Erythroblast (primary cell): ENCODE results near the gene MRPL37.

ENCODE experiments used
- GATA1 ChIP-seq: IDR thresholded peaks from 2 replicates; pipeline ENCODE4 v1.6.1; 2011; ENCODE audit warnings: low read depth, mild to moderate bottlenecking, control low read depth, low read length, moderate library complexity
- POLR2A ChIP-seq: IDR thresholded peaks from 2 replicates; pipeline ENCODE4 v1.6.1; 2011; ENCODE audit warnings: mild to moderate bottlenecking, low read length

GRCh38 chr1:54167422-54168139 lies 32.4 kb upstream of the MRPL37 start:
- TF ChIP-seq POLR2A (no peak), GATA1 (no peak)
